CD14-positive monocyte (primary cell): ENCODE measurements around the gene ZBTB1. TPM values are rescaled to one million over a fixed set of nuclear protein-coding genes. Genes with fewer than 3 reads are reported as not detected.

Experiments used
- DNase-seq, 3 donors: peaks; one replicate each; pipeline ENCODE4 v3.0.0-alpha.2; 2011 to 2022
- H2AFZ ChIP-seq: 2 replicates; pipeline ENCODE4 v1.6.0; 2012; ENCODE audit warnings: mild to moderate bottlenecking, low read depth, low read length, inconsistent platforms; ENCODE audit not compliant: insufficient read depth, poor library complexity, severe bottlenecking
- H3K27ac ChIP-seq, 2 donors: 1 replicate in 1 of 2; 2 replicates in 1 of 2; pipeline ENCODE4 v1.5.1; 2012 to 2013; ENCODE audit warnings: low read length in 2 of 2, control low read depth in 1 of 2, inconsistent platforms in 1 of 2, low read depth in 1 of 2, mild to moderate bottlenecking in 1 of 2
- H3K27me3 ChIP-seq, 2 donors: one replicate each; pipeline versions ENCODE4 v1.6.0 to v1.6.1; 2011 to 2013; ENCODE audit warnings: low read length in 2 of 2; ENCODE audit not compliant: control insufficient read depth in 2 of 2, insufficient read depth in 2 of 2
- H3K36me3 ChIP-seq, 2 donors: replicated peaks in 1 of 2; 1 replicate in 1 of 2; 2 replicates in 1 of 2; pipeline versions ENCODE4 v1.5.1 to v1.6.1; 2012 to 2013; ENCODE audit warnings: low read length in 2 of 2, control low read depth in 1 of 2, inconsistent platforms in 1 of 2, mild to moderate bottlenecking in 1 of 2; ENCODE audit not compliant: insufficient read depth in 2 of 2, control insufficient read depth in 1 of 2
- H3K4me1 ChIP-seq, 2 donors: 1 replicate in 1 of 2; 2 replicates in 1 of 2; pipeline versions ENCODE4 v1.5.1 to v1.6.1; 2012 to 2013; ENCODE audit warnings: low read length in 2 of 2, control low read depth in 1 of 2, inconsistent platforms in 1 of 2, mild to moderate bottlenecking in 1 of 2, moderate library complexity in 1 of 2; ENCODE audit not compliant: insufficient read depth in 2 of 2, control insufficient read depth in 1 of 2
- H3K4me2 ChIP-seq: replicated peaks from 2 replicates; pipeline ENCODE3; 2012; ENCODE audit warnings: low read length, moderate library complexity, mild to moderate bottlenecking; ENCODE audit not compliant: poor library complexity, severe bottlenecking; ENCODE audit errors: extremely low read depth
- H3K4me3 ChIP-seq, 3 experiments: fragments of 200-600 bp in 1 of 3; sonication (generic) in 1 of 3; replicated peaks in 1 of 3; 1 replicate in 2 of 3; 2 replicates in 1 of 3; pipeline ENCODE4 v1.5.1; 2011 to 2013; ENCODE audit warnings: low read length in 3 of 3, mild to moderate bottlenecking in 3 of 3, control low read depth in 2 of 3, low read depth in 2 of 3, inconsistent platforms in 1 of 3, moderate library complexity in 1 of 3
- H3K79me2 ChIP-seq: 2 replicates; pipeline ENCODE4 v1.6.0; 2012; ENCODE audit warnings: mild to moderate bottlenecking, control low read depth, inconsistent platforms, low read length, moderate library complexity; ENCODE audit not compliant: insufficient read depth
- H3K9ac ChIP-seq: 2 replicates; pipeline ENCODE4 v1.6.0; 2017; ENCODE audit warnings: low read length, mild to moderate bottlenecking; ENCODE audit not compliant: insufficient read depth, poor library complexity, severe bottlenecking
- H3K9me3 ChIP-seq, 2 donors: replicated peaks in 1 of 2; 1 replicate in 1 of 2; 2 replicates in 1 of 2; pipeline versions ENCODE4 v1.5.1 to v1.6.1; 2012 to 2013; ENCODE audit warnings: low read length in 2 of 2, control low read depth in 1 of 2; ENCODE audit not compliant: control insufficient read depth in 1 of 2, insufficient read depth in 1 of 2
- H4K20me1 ChIP-seq: 2 replicates; pipeline ENCODE4 v1.6.0; 2012; ENCODE audit warnings: mild to moderate bottlenecking, low read length, control low read depth, moderate library complexity; ENCODE audit not compliant: insufficient read depth
- H3K27ac Mint-ChIP-seq, 7 donors: one replicate each; pipeline ENCODE4 v1.8.0; 2020; ENCODE audit warnings: mild to moderate bottlenecking in 7 of 7, mixed read lengths in 7 of 7, moderate library complexity in 6 of 7, inconsistent platforms in 2 of 7
- H3K27me3 Mint-ChIP-seq, 3 donors: one replicate each; pipeline ENCODE4 v1.8.0; 2021 to 2022; ENCODE audit warnings: low read depth in 3 of 3, mild to moderate bottlenecking in 3 of 3, mixed read lengths in 3 of 3, moderate library complexity in 3 of 3, inconsistent platforms in 1 of 3
- H3K36me3 Mint-ChIP-seq, 2 donors: one replicate each; pipeline ENCODE4 v1.8.0; 2020; ENCODE audit warnings: mixed read lengths in 2 of 2, inconsistent platforms in 1 of 2, mild to moderate bottlenecking in 1 of 2
- H3K4me1 Mint-ChIP-seq: one replicate; pipeline ENCODE4 v1.8.0; 2020; ENCODE audit warnings: mild to moderate bottlenecking, mixed read lengths
- H3K4me3 Mint-ChIP-seq, 2 donors: one replicate each; pipeline ENCODE4 v1.8.0; 2020; ENCODE audit warnings: mild to moderate bottlenecking in 2 of 2, mixed read lengths in 2 of 2, moderate library complexity in 1 of 2
- H3K9me3 Mint-ChIP-seq, 7 donors: one replicate each; pipeline ENCODE4 v1.8.0; 2020 to 2022; ENCODE audit warnings: mixed read lengths in 7 of 7, mild to moderate bottlenecking in 6 of 7, moderate library complexity in 6 of 7, inconsistent platforms in 2 of 7
- whole genome bisulfite sequencing: methylation state at CpG from one replicate; pipeline ENCODE4 v1.1.5; 2013; ENCODE audit warnings: missing lambda C conversion rate; ENCODE audit not compliant: insufficient coverage; 5-methylcytosine and 5-hydroxymethylcytosine counted together
- intact Hi-C, 2 donors: fragments of 100-400 bp; cut with micrococcal nuclease; formaldehyde crosslinking; loops; one replicate each; pipeline versions ENCODE4 v1.15.0 to v1.15.1; 2023
- polyA plus RNA-seq, 3 donors: library from polyadenylated mRNA; depleted of rRNA in 1 of 3; unstranded in 2 of 3; stranded (reverse) in 1 of 3; fragments of 300-500 nt in 2 of 3; fragments of >200 nt in 1 of 3; fragmentation: Illumina TruSeq in 2 of 3; gene quantifications; 1 replicate in 2 of 3; 2 replicates in 1 of 3; pipeline ENCODE4 v1.2.3, GENCODE V29; 2012 to 2021
- TF ChIP-seq, protein P1 (sequence below): fragments of 200-600 bp; IDR thresholded peaks from one replicate; pipeline ENCODE4 v1.8.0; 2022; ENCODE audit warnings: antibody characterized with exemption, mild to moderate bottlenecking

ZBTB1 gene
- polyA plus RNA-seq, 3 donors: 27.7 to 45.4 (median 33.4) TPM

DNA sequence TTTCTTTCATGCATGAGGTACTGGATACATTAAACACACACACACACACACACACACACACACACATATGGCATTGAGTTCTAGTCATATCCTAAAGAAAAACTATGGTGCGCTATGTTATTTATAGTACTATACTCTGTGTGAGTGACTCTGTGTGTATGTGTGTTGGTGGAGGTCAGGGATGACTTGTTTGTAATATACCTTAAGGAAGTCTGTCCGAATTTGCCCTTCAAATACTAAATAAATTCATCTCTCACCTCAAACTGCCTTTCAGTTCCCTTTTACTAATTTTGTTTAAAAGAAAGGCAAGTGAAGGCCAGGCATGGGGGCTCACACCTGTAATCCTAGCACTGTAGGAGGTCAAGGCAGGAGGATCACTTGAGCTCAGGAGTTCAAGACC lies 41.4 kb upstream of the ZBTB1 start:
- Histone ChIP-seq H3K4me3 (no peak overlapping the region), H2AFZ (no peak overlapping the region), H3K9me3 (no peaks in the 10 kb centered on the region), H3K79me2 (no peaks in the 10 kb centered on the region), H3K27me3 (peaks cover 30 to 35% of the 10 kb centered on the region in 2 donors), H3K36me3 (peaks cover 1 to 5% of the 10 kb centered on the region in 2 donors), H3K4me2 (no peak overlapping the region), H3K9ac (no peak overlapping the region), H4K20me1 (no peaks in the 10 kb centered on the region), H3K4me1 (peaks cover 27% of the 10 kb centered on the region in 2 donors), H3K27ac (no peak overlapping the region)
- no peak for DNase-seq
- H3K36me3 Mint-ChIP-seq: peaks cover 17 to 33% of the 10 kb centered on the region in 2 donors
- no peak overlapping the region for H3K4me3 Mint-ChIP-seq
- intact Hi-C loops: no loop called here
- TF ChIP-seq, protein P1, sequence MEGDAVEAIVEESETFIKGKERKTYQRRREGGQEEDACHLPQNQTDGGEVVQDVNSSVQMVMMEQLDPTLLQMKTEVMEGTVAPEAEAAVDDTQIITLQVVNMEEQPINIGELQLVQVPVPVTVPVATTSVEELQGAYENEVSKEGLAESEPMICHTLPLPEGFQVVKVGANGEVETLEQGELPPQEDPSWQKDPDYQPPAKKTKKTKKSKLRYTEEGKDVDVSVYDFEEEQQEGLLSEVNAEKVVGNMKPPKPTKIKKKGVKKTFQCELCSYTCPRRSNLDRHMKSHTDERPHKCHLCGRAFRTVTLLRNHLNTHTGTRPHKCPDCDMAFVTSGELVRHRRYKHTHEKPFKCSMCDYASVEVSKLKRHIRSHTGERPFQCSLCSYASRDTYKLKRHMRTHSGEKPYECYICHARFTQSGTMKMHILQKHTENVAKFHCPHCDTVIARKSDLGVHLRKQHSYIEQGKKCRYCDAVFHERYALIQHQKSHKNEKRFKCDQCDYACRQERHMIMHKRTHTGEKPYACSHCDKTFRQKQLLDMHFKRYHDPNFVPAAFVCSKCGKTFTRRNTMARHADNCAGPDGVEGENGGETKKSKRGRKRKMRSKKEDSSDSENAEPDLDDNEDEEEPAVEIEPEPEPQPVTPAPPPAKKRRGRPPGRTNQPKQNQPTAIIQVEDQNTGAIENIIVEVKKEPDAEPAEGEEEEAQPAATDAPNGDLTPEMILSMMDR: no peak
- no CpG with 5 or more reads among the region's 2 CpGs for WGBS
- H3K27ac Mint-ChIP-seq: no peak overlapping the region
- peaks cover 38% of the 10 kb centered on the region for H3K4me1 Mint-ChIP-seq
- H3K27me3 Mint-ChIP-seq: peaks cover 24 to 35% (median 31%) of the 10 kb centered on the region in 3 donors
- peaks cover 0 to 8% (median 2%) of the 10 kb centered on the region in 7 donors for H3K9me3 Mint-ChIP-seq

- Histone ChIP-seq H2AFZ (no peak overlapping the region), H3K9me3 (no peaks in the 10 kb centered on the region), H3K4me3 (no peak overlapping the region), H3K27me3 (peaks cover 30 to 35% of the 10 kb centered on the region in 2 donors), H3K4me2 (no peak overlapping the region), H3K79me2 (no peaks in the 10 kb centered on the region), H4K20me1 (no peaks in the 10 kb centered on the region), H3K36me3 (peaks cover 0 to 5% of the 10 kb centered on the region in 2 donors), H3K9ac (no peak overlapping the region), H3K4me1 (peaks cover 22 to 26% of the 10 kb centered on the region in 2 donors), H3K27ac (no peak overlapping the region)
- Mint-ChIP-seq H3K27me3 (peaks cover 24 to 38% (median 31%) of the 10 kb centered on the region in 3 donors), H3K9me3 (peaks cover 0 to 8% (median 2%) of the 10 kb centered on the region in 7 donors), H3K36me3 (peaks cover 17 to 30% of the 10 kb centered on the region in 2 donors), H3K4me3 (no peak overlapping the region), H3K4me1 (peaks cover 31% of the 10 kb centered on the region), H3K27ac (no peak overlapping the region)
- TF ChIP-seq, protein P1: no peak
- intact Hi-C loops: no loop called here
- no peak for DNase-seq
- WGBS: 97% methylated on average over 6 of the region's 6 CpGs
These were observed 40.7 kb upstream of the ZBTB1 start for GRCh38 chr14:64463873-64464272.
